AG04450 (cell line): ENCODE results near the gene ITPR3. TPM values are rescaled to one million over a fixed set of nuclear protein-coding genes. Genes with fewer than 3 reads are reported as not detected.

ENCODE experiments used
- CTCF ChIA-PET: fragments of 300-600, 350-600 bp; formaldehyde crosslinking; extraction: SDS; loops from one replicate; lab custom pipeline; 2022; ENCODE audit warnings: antibody characterized with exemption, inconsistent platforms; lab: Charles Lee
- POLR2A ChIA-PET: fragments of 350-600 bp; formaldehyde crosslinking; extraction: SDS; loops from one replicate; lab custom pipeline; 2021; ENCODE audit warnings: antibody characterized with exemption, inconsistent platforms; lab: Yijun Ruan, JAX
- DNase-seq: peaks from one replicate; pipeline ENCODE4 v3.0.0-alpha.2; 2011; ENCODE audit warnings: low read depth, low spot score
- H3K27ac ChIP-seq: one replicate; pipeline ENCODE4 v1.5.1; 2012; ENCODE audit warnings: low read depth, low read length, control low read depth
- H3K27me3 ChIP-seq: one replicate; pipeline ENCODE4 v1.6.0; 2012; ENCODE audit warnings: low read length; ENCODE audit not compliant: control insufficient read depth, insufficient read depth
- H3K4me3 ChIP-seq: 2 replicates; pipeline ENCODE4 v1.5.1; 2011; ENCODE audit warnings: mild to moderate bottlenecking, low read depth, low read length, control low read depth
- H3K9me3 ChIP-seq: 2 replicates; pipeline ENCODE4 v1.5.1; 2012; ENCODE audit warnings: low read length; ENCODE audit not compliant: control insufficient read depth, insufficient read depth
- CTCF ChIP-seq: IDR thresholded peaks from 2 replicates; pipeline ENCODE4 v1.5.1; 2011; ENCODE audit warnings: low read depth, low read length, control low read depth, inconsistent platforms
- polyA plus RNA-seq: library from polyadenylated mRNA; depleted of rRNA; stranded (reverse); fragments of >200 nt; gene quantifications from 2 replicates; pipeline ENCODE4 v1.2.3, GENCODE V29; 2011

ITPR3 gene
- polyA plus RNA-seq, 1 experiment = 4.4 TPM

DNA sequence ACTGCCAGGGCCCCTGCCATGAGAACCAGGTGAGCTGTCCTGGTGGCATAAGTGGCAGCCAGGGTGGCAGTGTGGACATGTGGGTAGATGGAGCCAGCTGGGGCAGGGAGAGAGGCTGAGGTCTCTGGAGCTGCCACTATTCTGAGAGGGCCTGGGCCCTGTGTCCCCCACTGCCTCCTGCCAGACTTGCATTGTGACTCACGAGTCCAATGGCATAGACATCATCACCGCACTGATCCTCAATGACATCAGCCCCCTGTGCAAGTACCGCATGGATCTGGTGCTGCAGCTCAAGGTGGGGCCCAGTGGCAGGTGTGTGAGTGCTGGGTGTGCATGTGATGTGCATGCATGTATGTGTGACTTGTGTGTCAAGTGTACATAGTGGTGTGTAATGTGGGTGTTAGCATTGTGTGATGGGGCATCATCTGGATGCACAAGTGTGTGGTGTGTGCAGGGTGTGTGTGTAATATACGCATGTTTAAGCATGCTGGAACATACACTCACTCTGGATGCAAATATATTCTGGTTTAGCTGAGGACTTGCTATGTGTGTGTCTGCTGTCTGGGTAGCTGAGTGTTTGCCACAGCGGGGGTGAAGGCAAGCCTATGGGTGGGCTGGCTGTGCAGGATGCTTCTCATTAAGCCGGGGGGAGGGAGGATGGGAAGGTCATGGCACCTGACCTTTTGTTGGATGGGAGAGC lies 65.3 kb downstream of the ITPR3 start:
- ChIA-PET POLR2A (no interaction called here), CTCF (interaction anchor here (1.0 kb wide), 1 partner anchor 96 kb away, joined by 6 read pairs; no protein-coding TSS in a partner anchor)
- Histone ChIP-seq H3K27me3 (no peaks in the 10 kb centered on the region), H3K27ac (no peak overlapping the region), H3K4me3 (no peak overlapping the region), H3K9me3 (no peaks in the 10 kb centered on the region; the same call in 1 of the 2 replicates)
- no peak for TF ChIP-seq CTCF
- DNase-seq = no peak

DNA sequence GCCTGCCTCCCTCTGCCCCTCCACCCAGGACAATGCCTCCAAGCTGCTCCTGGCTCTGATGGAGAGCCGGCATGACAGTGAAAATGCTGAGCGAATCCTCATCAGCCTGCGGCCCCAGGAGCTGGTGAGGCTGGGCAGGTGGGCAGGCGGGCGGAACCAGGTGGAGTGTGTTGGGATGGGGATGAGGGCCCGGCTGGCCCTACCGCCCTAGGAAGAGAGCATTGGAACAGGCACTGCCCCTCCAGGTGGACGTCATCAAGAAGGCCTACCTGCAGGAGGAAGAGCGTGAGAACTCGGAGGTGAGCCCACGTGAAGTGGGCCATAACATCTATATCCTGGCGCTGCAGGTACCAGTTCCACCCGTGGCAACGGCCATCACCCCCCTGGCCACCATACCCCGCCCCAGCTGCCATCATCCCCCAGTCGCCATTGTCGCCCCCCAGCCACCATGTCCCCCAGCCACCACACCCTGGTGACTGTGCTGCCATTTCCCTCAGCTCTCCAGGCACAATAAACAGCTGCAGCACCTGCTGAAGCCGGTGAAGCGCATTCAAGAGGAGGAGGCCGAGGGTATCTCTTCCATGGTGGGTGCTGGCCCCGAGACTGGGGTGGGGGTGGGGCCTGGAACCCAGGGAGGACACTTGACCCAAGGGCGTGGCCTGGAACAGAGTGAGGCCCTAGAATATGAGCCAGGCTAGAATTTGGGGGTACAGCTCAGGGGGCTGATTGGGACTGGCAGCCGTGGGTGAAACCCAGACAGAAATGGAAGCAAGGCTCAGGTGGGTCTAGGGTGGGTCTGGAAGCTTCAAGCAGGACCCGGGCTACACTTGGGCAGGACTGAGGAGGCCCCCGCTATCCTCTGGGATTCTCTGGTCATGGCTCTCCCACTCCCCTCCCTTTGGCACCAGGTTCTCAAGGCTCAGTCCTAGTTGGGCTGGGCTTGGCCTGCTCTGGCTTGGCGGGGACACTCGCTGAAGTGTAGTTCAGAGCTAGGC lies 66.2 kb downstream of the ITPR3 start:
- POLR2A ChIA-PET = no interaction called here
- H3K27ac ChIP-seq = no peak overlapping the region
- TF ChIP-seq CTCF = no peak
- H3K9me3 ChIP-seq = no peaks in the 10 kb centered on the region; the same call in 1 of the 2 replicates
- CTCF ChIA-PET = interaction anchor here (1.0 kb wide), 1 partner anchor 97 kb away, joined by 6 read pairs; no protein-coding TSS in a partner anchor
- no peaks in the 10 kb centered on the region for H3K27me3 ChIP-seq
- H3K4me3 ChIP-seq = no peak overlapping the region
- no peak for DNase-seq

GRCh38 chr6:33688006-33688405 lies 66.9 kb downstream of the ITPR3 start:
- ChIA-PET POLR2A (no interaction called here), CTCF (no interaction called here)
- DNase-seq = no peak
- no peak for TF ChIP-seq CTCF
- Histone ChIP-seq H3K9me3 (no peaks in the 10 kb centered on the region; the same call in 1 of the 2 replicates), H3K4me3 (no peak overlapping the region), H3K27ac (no peak overlapping the region), H3K27me3 (no peaks in the 10 kb centered on the region)

DNA sequence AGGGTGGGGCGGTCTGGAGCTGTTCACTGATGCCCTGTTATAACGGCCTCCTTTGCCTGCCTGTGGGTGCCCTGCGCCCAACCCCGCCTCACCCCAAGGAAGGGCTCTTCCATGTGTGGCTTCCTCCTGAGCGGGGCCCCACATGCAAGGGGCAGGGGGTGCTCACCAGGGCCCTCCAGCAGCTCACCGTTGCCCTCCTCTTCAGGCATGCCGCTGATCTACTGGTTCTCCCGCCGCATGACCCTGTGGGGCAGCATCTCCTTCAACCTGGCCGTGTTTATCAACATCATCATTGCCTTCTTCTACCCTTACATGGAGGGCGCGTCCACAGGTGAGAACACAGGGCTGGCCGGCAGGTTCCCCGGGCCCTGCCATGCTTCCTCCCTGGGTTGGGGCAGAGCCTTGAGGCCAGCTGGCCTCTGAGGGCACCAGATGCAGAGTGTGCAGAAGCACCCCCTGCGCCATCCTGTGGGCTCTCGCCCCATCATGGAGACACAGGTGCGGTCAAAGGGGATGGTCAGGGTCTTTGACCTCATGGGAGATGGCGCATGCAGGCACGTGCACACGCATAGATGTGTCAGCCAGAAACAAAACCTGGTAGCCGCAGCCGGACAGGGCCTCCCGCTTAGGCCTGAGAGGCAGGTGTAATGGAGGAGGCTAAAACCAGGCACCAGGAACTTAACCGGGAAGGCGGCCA lies 67.5 kb downstream of the ITPR3 start:
- DNase-seq = no peak
- no peaks in the 10 kb centered on the region for H3K27me3 ChIP-seq
- POLR2A ChIA-PET = no interaction called here
- H3K4me3 ChIP-seq = no peak overlapping the region
- H3K27ac ChIP-seq = no peak overlapping the region
- no peaks in the 10 kb centered on the region; the same call in 1 of the 2 replicates for H3K9me3 ChIP-seq
- TF ChIP-seq CTCF = no peak
- CTCF ChIA-PET = no interaction called here
